Neuronal stem cell (in vitro differentiated cells): ENCODE results near the gene MTFR1L.

Experiments
- DNase-seq: peaks from one replicate; pipeline ENCODE4 v3.0.0-alpha.2; 2013; ENCODE audit warnings: low spot score
- H2AFZ ChIP-seq: one replicate; pipeline ENCODE4 v1.6.1; 2013; ENCODE audit warnings: mild to moderate bottlenecking, low read length, inconsistent platforms
- H2AK5ac ChIP-seq: 2 replicates; pipeline ENCODE4 v1.6.1; 2013; ENCODE audit warnings: low read depth, mild to moderate bottlenecking, inconsistent platforms, low read length, moderate library complexity, mixed read lengths
- H2BK120ac ChIP-seq: 2 replicates; pipeline ENCODE4 v1.6.1; 2013; ENCODE audit warnings: low read depth, mild to moderate bottlenecking, inconsistent platforms, low read length, moderate library complexity, mixed read lengths
- H2BK12ac ChIP-seq: one replicate; pipeline ENCODE4 v1.6.1; 2013; ENCODE audit warnings: low read length, inconsistent platforms
- H2BK15ac ChIP-seq: 2 replicates; pipeline ENCODE4 v1.6.1; 2013; ENCODE audit warnings: mild to moderate bottlenecking, low read length, inconsistent platforms, mixed read lengths
- H2BK5ac ChIP-seq: one replicate; pipeline ENCODE4 v1.6.1; 2013; ENCODE audit warnings: inconsistent platforms, mild to moderate bottlenecking, low read length, moderate library complexity
- H3K14ac ChIP-seq: one replicate; pipeline ENCODE4 v1.6.1; 2013; ENCODE audit warnings: low read length, inconsistent platforms
- H3K18ac ChIP-seq: 2 replicates; pipeline ENCODE4 v1.6.1; 2013; ENCODE audit warnings: low read length, inconsistent platforms
- H3K23ac ChIP-seq: 2 replicates; pipeline ENCODE4 v1.6.1; 2013; ENCODE audit warnings: low read depth, mild to moderate bottlenecking, mixed read lengths, low read length, inconsistent platforms; ENCODE audit not compliant: poor library complexity
- H3K27ac ChIP-seq: replicated peaks from 3 replicates; pipeline ENCODE4 v1.5.1; 2013; ENCODE audit warnings: low read length, inconsistent platforms
- H3K27me3 ChIP-seq, 3 experiments: 2 replicates each; pipeline ENCODE4 v1.6.1; 2013; ENCODE audit warnings: low read length in 3 of 3, mild to moderate bottlenecking in 2 of 3, inconsistent platforms in 1 of 3, low read depth in 1 of 3, mixed read lengths in 1 of 3, moderate library complexity in 1 of 3; ENCODE audit not compliant: control insufficient read depth in 3 of 3, insufficient read depth in 3 of 3
- H3K36me3 ChIP-seq, 2 donors: replicated peaks in 1 of 2; 2 replicates each; pipeline ENCODE4 v1.6.1; 2013; ENCODE audit warnings: low read length in 2 of 2; ENCODE audit not compliant: control insufficient read depth in 2 of 2, insufficient read depth in 2 of 2
- H3K4ac ChIP-seq: 2 replicates; pipeline ENCODE4 v1.6.1; 2013; ENCODE audit warnings: inconsistent platforms, mild to moderate bottlenecking, low read length, moderate library complexity
- H3K4me1 ChIP-seq, 2 donors: 1 replicate in 1 of 2; 2 replicates in 1 of 2; pipeline ENCODE4 v1.6.1; 2013; ENCODE audit warnings: low read length in 2 of 2, low read depth in 1 of 2; ENCODE audit not compliant: control insufficient read depth in 2 of 2, insufficient read depth in 1 of 2
- H3K4me2 ChIP-seq: one replicate; pipeline ENCODE4 v1.6.1; 2013; ENCODE audit warnings: mild to moderate bottlenecking, low read length, inconsistent platforms; ENCODE audit not compliant: insufficient read depth, poor library complexity, severe bottlenecking
- H3K4me3 ChIP-seq, 2 donors: 2 replicates each; pipeline ENCODE4 v1.5.1; 2013; ENCODE audit warnings: low read length in 2 of 2, mild to moderate bottlenecking in 2 of 2, inconsistent platforms in 1 of 2, moderate library complexity in 1 of 2
- H3K79me1 ChIP-seq: one replicate; pipeline ENCODE4 v1.6.1; 2013; ENCODE audit warnings: low read depth, mild to moderate bottlenecking, inconsistent platforms, low read length, moderate library complexity
- H3K9ac ChIP-seq: one replicate; pipeline ENCODE4 v1.6.1; 2013; ENCODE audit warnings: mild to moderate bottlenecking, low read depth, low read length, inconsistent platforms; ENCODE audit not compliant: poor library complexity
- H3K9me3 ChIP-seq, 2 donors: replicated peaks in 1 of 2; 2 replicates each; pipeline versions ENCODE3 to v1.6.1; 2013; ENCODE audit warnings: low read length in 2 of 2, mild to moderate bottlenecking in 2 of 2, inconsistent platforms in 1 of 2, low read depth in 1 of 2, mixed read lengths in 1 of 2, moderate library complexity in 1 of 2; ENCODE audit not compliant: control insufficient read depth in 2 of 2, insufficient read depth in 1 of 2
- H4K8ac ChIP-seq: one replicate; pipeline ENCODE4 v1.6.1; 2013; ENCODE audit warnings: low read depth, mild to moderate bottlenecking, inconsistent platforms, low read length, moderate library complexity
- H4K91ac ChIP-seq: one replicate; pipeline ENCODE4 v1.6.1; 2013; ENCODE audit warnings: low read length, low read depth, mild to moderate bottlenecking, inconsistent platforms; ENCODE audit not compliant: poor library complexity
- WGBS, 2 donors: extraction: QIAGEN DNeasy Blood & Tissue Kit; methylation state at CpG; one replicate each; pipeline ENCODE4 v1.1.7; 2013; ENCODE audit warnings: missing lambda C conversion rate in 2 of 2, mixed read lengths in 1 of 2; ENCODE audit not compliant: insufficient read length in 2 of 2, insufficient replicate concordance in 1 of 2; ENCODE audit errors: extremely low coverage in 2 of 2; 5-methylcytosine and 5-hydroxymethylcytosine counted together

The MTFR1L gene

DNA sequence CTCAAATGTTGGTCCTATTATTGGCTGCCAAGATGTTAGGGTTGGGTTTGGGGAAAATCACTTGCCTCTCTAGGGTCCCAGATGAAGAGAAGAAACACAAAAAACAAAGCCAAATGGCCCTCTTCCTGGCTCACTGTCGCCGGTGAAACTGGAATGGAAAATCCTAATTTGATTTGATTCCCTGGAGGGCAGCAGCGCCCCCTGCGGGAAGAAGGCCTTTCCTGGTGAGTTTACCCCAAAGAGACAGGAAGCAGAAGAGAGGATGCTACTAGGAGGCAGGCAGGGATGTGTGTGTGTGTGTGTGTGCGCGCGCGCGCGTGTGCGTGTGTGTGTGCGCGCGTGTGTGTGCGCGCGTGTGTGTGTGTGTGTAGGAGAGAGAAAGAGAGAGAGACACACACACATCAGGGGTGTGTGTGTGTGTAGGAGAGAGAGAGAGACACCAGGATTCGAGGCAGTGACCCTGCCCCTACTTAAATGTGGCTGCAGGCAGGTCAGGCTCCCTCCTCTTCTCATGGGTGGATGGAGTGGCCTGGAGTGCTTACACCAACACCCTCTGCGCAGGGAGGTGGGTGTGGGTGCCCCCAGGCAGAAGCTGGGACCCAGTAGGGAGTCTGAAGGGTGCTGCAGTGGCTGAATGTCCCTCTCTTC, 22.8 kb upstream of the MTFR1L start:
- no peak overlapping the region for H3K18ac ChIP-seq
- H3K14ac ChIP-seq: no peak overlapping the region
- H2BK120ac ChIP-seq: no peak overlapping the region
- H3K79me1 ChIP-seq: no peaks in the 10 kb centered on the region
- H2BK12ac ChIP-seq: peak overlapping the region; percentile 65
- peak; percentile 82 for DNase-seq
- H3K4ac ChIP-seq: no peak overlapping the region
- H2AFZ ChIP-seq: peak overlapping the region; percentile 26
- no peaks in the 10 kb centered on the region for H3K27me3 ChIP-seq
- no peaks in the 10 kb centered on the region for H3K36me3 ChIP-seq
- H2BK5ac ChIP-seq: peak overlapping the region; percentile 70
- H3K23ac ChIP-seq: no peak overlapping the region
- H3K4me3 ChIP-seq: no peak overlapping the region
- H3K9me3 ChIP-seq: no peaks in the 10 kb centered on the region
- no peak overlapping the region for H3K4me2 ChIP-seq
- no peak overlapping the region for H2BK15ac ChIP-seq
- WGBS, 2 donors: no CpG with 5 or more reads among the region's 19 CpGs
- peak overlapping the region; percentile 45 for H3K9ac ChIP-seq
- H3K4me1 ChIP-seq: peaks cover 9 to 21% of the 10 kb centered on the region in 2 donors
- no peak overlapping the region for H4K91ac ChIP-seq
- peak overlapping the region; percentile 76 for H2AK5ac ChIP-seq
- H4K8ac ChIP-seq: no peak overlapping the region
- no peak overlapping the region for H3K27ac ChIP-seq

DNA sequence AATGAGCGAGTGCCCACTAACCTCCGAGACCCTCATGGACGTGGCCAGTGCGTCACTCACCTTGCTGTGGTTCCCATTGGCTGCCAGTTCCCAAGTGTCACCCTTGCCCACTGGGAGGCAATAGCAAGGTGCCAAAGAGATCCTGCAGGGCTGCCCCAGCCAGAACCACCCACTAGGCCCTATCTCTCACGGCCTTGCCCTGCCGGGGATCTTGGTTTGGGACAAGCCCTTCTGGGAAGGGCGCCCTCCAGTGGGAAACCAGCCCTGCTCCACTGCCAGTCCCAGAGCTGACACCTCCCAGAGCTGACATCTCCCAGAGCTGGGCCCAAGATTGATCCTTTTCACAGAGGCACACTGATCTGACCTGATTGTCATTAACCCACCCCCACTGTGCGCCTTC, 21.8 kb upstream of the MTFR1L start:
- no peaks in the 10 kb centered on the region for H3K9me3 ChIP-seq
- H2AFZ ChIP-seq: no peak overlapping the region
- no peaks in the 10 kb centered on the region for H3K36me3 ChIP-seq
- H3K23ac ChIP-seq: no peak overlapping the region
- H3K14ac ChIP-seq: no peak overlapping the region
- peak overlapping the region; percentile 58 for H2BK12ac ChIP-seq
- H2AK5ac ChIP-seq: peak overlapping the region; percentile 76
- DNase-seq: no peak
- H3K27me3 ChIP-seq: no peaks in the 10 kb centered on the region
- WGBS, 2 donors: no CpG with 5 or more reads among the region's 8 CpGs
- no peak overlapping the region for H3K9ac ChIP-seq
- no peak overlapping the region for H3K4me2 ChIP-seq
- H2BK120ac ChIP-seq: no peak overlapping the region
- H3K27ac ChIP-seq: no peak overlapping the region
- no peak overlapping the region for H3K4ac ChIP-seq
- no peak overlapping the region for H2BK5ac ChIP-seq
- H4K8ac ChIP-seq: no peak overlapping the region
- H3K4me1 ChIP-seq: peaks cover 12 to 23% of the 10 kb centered on the region in 2 donors
- no peaks in the 10 kb centered on the region for H3K79me1 ChIP-seq
- no peak overlapping the region for H3K4me3 ChIP-seq
- no peak overlapping the region for H3K18ac ChIP-seq
- H2BK15ac ChIP-seq: peak overlapping the region; percentile 82
- H4K91ac ChIP-seq: no peak overlapping the region

GRCh38 chr1:25798666-25799351, 20.9 kb upstream of the MTFR1L start:
- H2AFZ ChIP-seq: no peak overlapping the region
- peak overlapping the region; percentile 51 for H2BK15ac ChIP-seq
- no peak overlapping the region for H3K14ac ChIP-seq
- H3K9ac ChIP-seq: peak overlapping the region; percentile 9
- no CpG with 5 or more reads among the region's 8 CpGs for WGBS, 2 donors
- H3K4ac ChIP-seq: no peak overlapping the region
- peaks cover 12 to 24% of the 10 kb centered on the region in 2 donors for H3K4me1 ChIP-seq
- no peaks in the 10 kb centered on the region for H3K9me3 ChIP-seq
- H2BK120ac ChIP-seq: no peak overlapping the region
- no peaks in the 10 kb centered on the region for H3K79me1 ChIP-seq
- H2BK12ac ChIP-seq: no peak overlapping the region
- no peak overlapping the region for H2BK5ac ChIP-seq
- H2AK5ac ChIP-seq: peak overlapping the region; percentile 1
- no peak for DNase-seq
- peak overlapping the region; percentile 59 for H3K23ac ChIP-seq
- H3K4me2 ChIP-seq: no peak overlapping the region
- no peak overlapping the region for H3K27ac ChIP-seq
- no peak overlapping the region for H4K8ac ChIP-seq
- H3K18ac ChIP-seq: peak overlapping the region; percentile 42
- no peak overlapping the region for H4K91ac ChIP-seq
- no peaks in the 10 kb centered on the region for H3K36me3 ChIP-seq
- no peaks in the 10 kb centered on the region for H3K27me3 ChIP-seq
- no peak overlapping the region for H3K4me3 ChIP-seq

DNA sequence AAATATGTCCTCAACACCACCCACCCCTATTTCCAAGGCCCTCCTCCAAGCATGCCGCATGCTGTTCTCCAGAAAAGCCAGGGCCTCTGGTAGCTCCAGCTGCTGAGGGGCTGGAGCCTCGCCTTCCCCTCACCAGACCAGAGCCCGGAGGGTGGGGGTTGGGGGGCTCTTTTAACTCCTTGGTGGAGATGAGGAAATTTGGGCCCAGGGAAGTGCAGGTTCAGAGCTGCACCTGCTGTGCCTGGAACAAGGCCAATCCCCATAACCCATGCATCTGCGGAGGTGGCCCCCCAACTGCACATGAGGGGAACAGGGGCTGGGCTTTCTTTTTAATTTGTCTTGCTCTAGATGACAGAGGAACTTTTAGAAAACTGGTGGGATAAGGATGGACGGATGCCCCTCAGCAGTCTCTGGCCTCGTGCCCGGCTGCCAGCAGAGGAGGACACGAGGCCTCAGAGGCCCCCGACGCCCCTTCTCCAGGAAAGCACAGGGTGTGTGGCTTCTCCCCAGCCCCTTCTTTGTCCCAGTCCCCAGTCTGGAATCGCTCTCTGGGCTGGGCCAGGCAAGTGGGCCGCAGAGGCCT, 20.3 kb upstream of the MTFR1L start:
- no peaks in the 10 kb centered on the region for H3K79me1 ChIP-seq

More for the DNA sequence above, 20.3 kb upstream of the MTFR1L start:
- DNase-seq: no peak
- peak overlapping the region; percentile 28 for H2BK5ac ChIP-seq
- H3K4me1 ChIP-seq: peaks cover 16 to 28% of the 10 kb centered on the region in 2 donors
- H3K23ac ChIP-seq: peak overlapping the region; percentile 49
- H4K8ac ChIP-seq: peak overlapping the region; percentile 77
- no peak overlapping the region for H4K91ac ChIP-seq
- H3K9me3 ChIP-seq: no peaks in the 10 kb centered on the region
- peak overlapping the region; percentile 76 for H3K4me2 ChIP-seq
- peak overlapping the region; percentile 96 for H3K18ac ChIP-seq
- H3K27me3 ChIP-seq: no peaks in the 10 kb centered on the region
- no CpG with 5 or more reads among the region's 12 CpGs for whole genome bisulfite sequencing, 2 donors
- H3K4me3 ChIP-seq: peak overlapping the region; percentile 41 to 57
- no peak overlapping the region for H3K4ac ChIP-seq
- peak overlapping the region; percentile 75 for H2BK120ac ChIP-seq
- peak overlapping the region; percentile 95 for H2BK15ac ChIP-seq
- no peak overlapping the region for H3K14ac ChIP-seq
- H3K27ac ChIP-seq: no peak overlapping the region
- H2AK5ac ChIP-seq: peak overlapping the region; percentile 1
- no peak overlapping the region for H2BK12ac ChIP-seq
- H3K9ac ChIP-seq: peak overlapping the region; percentile 89
- peaks cover 0 to 5% of the 10 kb centered on the region in 2 donors for H3K36me3 ChIP-seq
- H2AFZ ChIP-seq: peak overlapping the region; percentile 94
